22Rv1 (cell line): ENCODE results near the gene SHANK2.

Source experiments
- H3K27ac ChIP-seq: fragments of 450-650 bp; 2 replicates; pipeline ENCODE4 v1.5.1; 2017
- CTCF ChIP-seq: fragments of 450-650 bp; IDR thresholded peaks from 2 replicates; pipeline ENCODE4 v1.5.1; 2017; ENCODE audit warnings: mild to moderate bottlenecking
- ZFX ChIP-seq: fragments of 450-650 bp; IDR thresholded peaks from 2 replicates; pipeline ENCODE4 v1.6.1; 2017; ENCODE audit warnings: antibody characterized with exemption, borderline replicate concordance

The SHANK2 gene

GRCh38 chr11:71223671-71224660 is 28.4 kb downstream of the SHANK2 start:
- TF ChIP-seq CTCF (no peak), ZFX (no peak)
- no peak overlapping the region for H3K27ac ChIP-seq

- TF ChIP-seq ZFX (no peak), CTCF (no peak)
- H3K27ac ChIP-seq, result no peak overlapping the region
Measured at GRCh38 chr11:71223081-71223405, 29.3 kb downstream of the SHANK2 start.

GRCh38 chr11:71222318-71223080 is 29.9 kb downstream of the SHANK2 start:
- TF ChIP-seq ZFX, result no peak
- no peak for TF ChIP-seq CTCF
- no peak overlapping the region for H3K27ac ChIP-seq

GRCh38 chr11:71221821-71222220 is 30.6 kb downstream of the SHANK2 start:
- H3K27ac ChIP-seq, result no peak overlapping the region
- TF ChIP-seq ZFX (no peak), CTCF (no peak)

- no peak for TF ChIP-seq ZFX
- TF ChIP-seq CTCF, result no peak
Measured at GRCh38 chr11:71221201-71221600, 31.2 kb downstream of the SHANK2 start.

GRCh38 chr11:71218789-71219499 is 33.4 kb downstream of the SHANK2 start:
- TF ChIP-seq ZFX, result no peak
- TF ChIP-seq CTCF, result no peak
- no peak overlapping the region for H3K27ac ChIP-seq

More at GRCh38 chr11:71221201-71221600, 31.2 kb downstream of the SHANK2 start:
- no peak overlapping the region for H3K27ac ChIP-seq
